ENCODE data around the gene RNF207. TPM values are rescaled to one million over a fixed set of nuclear protein-coding genes. Genes with fewer than 3 reads are reported as not detected.

Gene RNF207
- total RNA-seq, 2 donors from 2014 or later = 45.7 to 47.4 TPM

GRCh38 chr1:6241107-6241886 is 35.4 kb downstream of the RNF207 start:
- Histone ChIP-seq H3K27me3 (replicated peaks; ENCODE audit: insufficient read depth) (peaks cover 32% of the 10 kb centered on the region), H3K4me1 (replicated peaks) (peaks cover 12% of the 10 kb centered on the region), H3K9me3 (no peaks in the 10 kb centered on the region), H3K4me3 (no peak overlapping the region), H3K36me3 (no peaks in the 10 kb centered on the region), H3K27ac (no peak overlapping the region)
- TF ChIP-seq CTCF (IDR thresholded peaks at IDR 0.05) = no peak
- no peak for TF ChIP-seq POLR2AphosphoS5 (IDR thresholded peaks at IDR 0.05)
- no peak for TF ChIP-seq POLR2A (IDR thresholded peaks at IDR 0.05)
- WGBS = 29% methylated on average over 33 of the region's 33 CpGs
- DNase-seq (ENCODE audit: low spot score) = no peak
- intact Hi-C loops (cut with DNase I) = loop anchor here (5.0 kb wide), 2 partner anchors 34 to 189 kb away; partner anchors contain the start of gene RNF207

- H3K27ac ChIP-seq = no peak overlapping the region
- H3K36me3 ChIP-seq = no peaks in the 10 kb centered on the region
- no peak for TF ChIP-seq POLR2A (IDR thresholded peaks at IDR 0.05)
- TF ChIP-seq POLR2AphosphoS5 (IDR thresholded peaks at IDR 0.05) = no peak
- 1% methylated on average over 76 of the region's 99 CpGs for WGBS
- H3K9me3 ChIP-seq = no peaks in the 10 kb centered on the region
- H3K4me1 ChIP-seq (replicated peaks) = peaks cover 12% of the 10 kb centered on the region
- peaks cover 32% of the 10 kb centered on the region for H3K27me3 ChIP-seq (replicated peaks; ENCODE audit: insufficient read depth)
- H3K4me3 ChIP-seq = peak overlapping the region in 1 of 2 donors; percentile 13
- no peak for DNase-seq (ENCODE audit: low spot score)
- intact Hi-C loops (cut with DNase I) = loop anchor here (5.0 kb wide), 2 partner anchors 35 to 190 kb away; partner anchors contain the start of gene RNF207
Measured at GRCh38 chr1:6241887-6242740, 36.2 kb downstream of the RNF207 start.

GRCh38 chr1:6243053-6243834 is 37.3 kb downstream of the RNF207 start:
- no peak for DNase-seq (ENCODE audit: low spot score)
- TF ChIP-seq CTCF (IDR thresholded peaks at IDR 0.05) (no peak), POLR2AphosphoS5 (IDR thresholded peaks at IDR 0.05) (no peak), POLR2A (IDR thresholded peaks at IDR 0.05) (no peak)
- H3K4me3 ChIP-seq = no peak overlapping the region
- peaks cover 12% of the 10 kb centered on the region for H3K4me1 ChIP-seq (replicated peaks)
- 17% methylated on average over 20 of the region's 20 CpGs for WGBS
- intact Hi-C loops (cut with DNase I) = loop anchor here (5.0 kb wide), 2 partner anchors 36 to 191 kb away; partner anchors contain the start of gene RNF207
- H3K36me3 ChIP-seq = no peaks in the 10 kb centered on the region
- no peaks in the 10 kb centered on the region for H3K9me3 ChIP-seq
- peaks cover 32% of the 10 kb centered on the region for H3K27me3 ChIP-seq (replicated peaks; ENCODE audit: insufficient read depth)
- no peak overlapping the region for H3K27ac ChIP-seq

- Histone ChIP-seq H3K36me3 (no peaks in the 10 kb centered on the region), H3K4me1 (replicated peaks) (peaks cover 12% of the 10 kb centered on the region), H3K27me3 (replicated peaks; ENCODE audit: insufficient read depth) (peaks cover 32% of the 10 kb centered on the region), H3K4me3 (no peak within 1 kb of the TSS), H3K9me3 (no peaks in the 10 kb centered on the region), H3K27ac (no peak within 1 kb of the TSS)
- intact Hi-C loops (cut with DNase I) = loop anchor here (5.0 kb wide), 2 partner anchors 37 to 192 kb away; partner anchors contain the start of gene RNF207
- WGBS = 5% methylated on average over 16 of the region's 16 CpGs
- no peak for TF ChIP-seq CTCF (IDR thresholded peaks at IDR 0.05)
- TF ChIP-seq POLR2AphosphoS5 (IDR thresholded peaks at IDR 0.05) = no peak
- no peak for TF ChIP-seq POLR2A (IDR thresholded peaks at IDR 0.05)
- DNase-seq (ENCODE audit: low spot score) = no peak
Measured at GRCh38 chr1:6243993-6244392, 38.1 kb downstream of the RNF207 start, which contains the start of gene HES3. Gene HES3, plus strand, starts transcription at chr1:6244179. Its CDS starts 187 bp downstream, at chr1:6244366.
